HG03159 (cell line): Measurements from ENCODE around the gene SKP2.
"Not testable (repeated sequence)": the region's sequence is repeated elsewhere in the genome, so short reads cannot be mapped to it uniquely, and the experiment has no call there.

ENCODE experiments used
- ATAC-seq: cut with Tn5 transposase; IDR thresholded peaks from one replicate; pipeline ENCODE4 v1.9.1; 2021; ENCODE audit warnings: mild to moderate bottlenecking, moderate library complexity; ENCODE audit not compliant: unreplicated experiment

SKP2 gene

DNA sequence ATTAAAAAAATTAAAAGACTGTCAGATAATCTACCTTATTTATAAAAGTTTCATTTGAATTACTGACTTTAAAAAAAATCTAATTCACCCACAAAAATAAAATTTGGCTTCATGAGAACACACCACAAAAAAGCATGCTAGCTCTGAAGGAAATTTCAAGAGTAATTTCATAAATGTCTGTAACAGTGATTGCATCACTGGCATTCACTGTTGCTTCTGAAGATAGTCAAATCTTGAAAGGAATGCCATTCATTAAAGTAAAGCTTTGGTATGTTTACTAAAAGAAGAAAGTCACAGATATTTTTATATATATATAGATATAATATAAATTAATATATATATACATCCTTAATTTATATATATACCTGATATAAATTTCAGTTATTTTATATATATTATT lies 46.4 kb downstream of the SKP2 start:
- ATAC-seq, result no peak

- not testable (repeated sequence) for ATAC-seq
Observed at GRCh38 chr5:36198783-36199182, 46.9 kb downstream of the SKP2 start.

- ATAC-seq, result no peak
Observed at GRCh38 chr5:36199620-36200019, 47.7 kb downstream of the SKP2 start.

DNA sequence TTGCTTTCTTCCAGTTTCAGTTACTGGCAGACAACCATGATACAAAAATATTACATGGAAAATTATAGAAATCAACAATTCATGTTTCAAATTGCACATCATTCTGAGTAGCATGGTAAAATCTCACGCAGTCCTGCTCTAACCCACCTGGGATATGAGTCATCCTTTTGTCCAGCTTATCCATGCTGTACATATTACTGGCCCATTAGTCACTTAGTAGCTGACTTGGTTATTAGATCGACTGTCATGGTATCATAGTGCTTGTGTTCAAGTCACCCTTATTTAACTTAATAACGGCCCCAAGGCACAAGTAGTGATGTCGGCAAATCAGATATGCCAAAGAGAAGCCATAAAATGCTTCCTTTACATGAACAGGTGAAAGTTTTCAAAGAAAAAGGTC lies 48.6 kb downstream of the SKP2 start:
- ATAC-seq, result no peak

- no peak for ATAC-seq
Observed at GRCh38 chr5:36202521-36202961, 50.6 kb downstream of the SKP2 start.

DNA sequence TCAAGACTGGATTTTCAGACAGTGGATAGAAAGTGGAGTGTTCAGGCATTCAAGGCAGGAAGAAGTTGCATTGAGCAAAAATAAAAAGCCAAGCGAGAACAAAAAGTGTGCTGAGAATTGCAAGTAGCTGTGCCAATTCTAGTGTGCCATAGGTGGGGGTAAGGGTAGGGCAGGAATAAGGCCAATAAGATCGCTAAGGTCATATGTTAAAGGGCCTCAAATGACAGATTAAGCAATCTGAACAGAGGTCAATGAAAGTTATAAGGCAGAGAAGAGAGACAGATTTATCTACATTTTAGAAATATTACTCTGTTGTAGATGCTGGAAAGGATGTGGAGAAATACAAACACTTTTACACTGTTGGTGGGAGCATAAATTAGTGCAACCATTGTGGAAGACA lies 53.4 kb downstream of the SKP2 start:
- no peak for ATAC-seq

DNA sequence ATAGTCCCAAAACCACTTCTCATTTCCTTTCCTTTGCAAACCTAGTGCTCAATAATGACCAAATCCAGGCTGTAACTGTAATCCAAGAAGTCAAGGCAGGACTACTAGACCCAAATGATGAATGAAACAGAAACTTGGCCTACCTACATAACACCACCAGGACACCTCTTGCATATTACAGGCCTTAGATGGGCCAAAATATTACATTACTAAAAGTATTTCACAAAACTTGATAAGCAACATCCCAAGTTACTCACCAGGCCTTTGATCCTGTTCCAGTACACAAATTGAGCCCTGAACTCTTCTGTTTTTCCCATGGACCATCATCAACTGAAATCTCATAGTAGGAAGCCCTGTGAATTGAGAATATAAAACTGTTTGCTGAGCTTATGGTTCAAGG lies 55.0 kb downstream of the SKP2 start:
- no peak for ATAC-seq

GRCh38 chr5:36208786-36209185 lies 56.9 kb downstream of the SKP2 start:
- ATAC-seq, result no peak

GRCh38 chr5:36209664-36210063 lies 57.8 kb downstream of the SKP2 start:
- no peak for ATAC-seq

DNA sequence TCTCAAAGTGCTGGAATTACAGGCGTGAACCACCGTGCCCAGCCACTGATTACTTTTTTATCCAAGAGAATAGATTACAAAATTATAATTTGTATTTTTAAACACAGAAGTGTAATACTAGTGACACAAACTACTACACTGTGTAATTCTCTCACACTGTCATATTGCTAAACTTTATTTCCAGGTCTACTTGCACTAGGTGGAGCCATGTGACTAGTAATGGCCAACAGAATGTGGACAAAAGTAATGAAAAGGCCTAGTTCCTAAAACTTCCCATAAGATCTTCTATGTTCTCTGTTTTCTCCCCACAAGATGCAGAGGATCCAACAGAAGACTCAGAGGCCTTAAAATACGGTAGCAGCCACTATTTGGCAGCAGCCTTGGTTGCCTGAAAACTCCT lies 62.5 kb downstream of the SKP2 start:
- no peak for ATAC-seq

DNA sequence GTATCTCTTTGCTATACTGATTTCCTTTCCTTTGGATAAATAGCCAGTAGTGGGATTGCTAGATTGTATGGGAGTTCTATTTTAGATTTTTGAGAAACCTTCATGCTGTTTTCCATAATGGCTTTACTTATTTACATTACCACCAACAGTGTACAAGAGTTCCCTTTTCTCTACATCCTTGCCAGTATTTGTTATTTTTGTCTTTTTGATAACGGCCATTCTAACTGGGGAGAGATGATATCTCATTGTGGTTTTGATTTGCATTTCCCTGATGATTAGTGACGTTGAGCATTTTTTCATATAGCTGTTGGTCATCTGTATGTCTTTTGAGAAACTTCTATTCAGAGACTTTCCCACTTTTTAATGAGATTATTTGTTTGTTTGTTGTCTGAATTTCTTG lies 64.0 kb downstream of the SKP2 start:
- no peak for ATAC-seq

DNA sequence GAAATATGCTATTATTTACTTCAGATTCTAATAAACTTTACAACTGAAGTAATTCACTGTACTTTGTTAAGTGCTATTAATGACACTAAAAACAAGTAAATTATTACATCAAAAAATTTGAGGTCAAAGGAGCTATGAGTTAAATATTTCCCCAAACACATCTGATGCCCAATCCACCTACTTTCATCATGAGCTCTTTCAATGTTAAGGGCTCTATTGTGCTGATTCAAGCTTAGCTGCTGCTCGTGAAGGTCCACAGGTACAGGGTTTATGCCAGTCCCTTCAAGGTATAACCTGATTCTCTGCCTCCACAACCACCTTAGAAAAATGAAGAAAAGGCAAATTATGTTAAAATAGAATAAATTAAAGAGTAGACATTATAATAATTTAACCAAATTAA lies 65.7 kb downstream of the SKP2 start:
- ATAC-seq, result no peak

DNA sequence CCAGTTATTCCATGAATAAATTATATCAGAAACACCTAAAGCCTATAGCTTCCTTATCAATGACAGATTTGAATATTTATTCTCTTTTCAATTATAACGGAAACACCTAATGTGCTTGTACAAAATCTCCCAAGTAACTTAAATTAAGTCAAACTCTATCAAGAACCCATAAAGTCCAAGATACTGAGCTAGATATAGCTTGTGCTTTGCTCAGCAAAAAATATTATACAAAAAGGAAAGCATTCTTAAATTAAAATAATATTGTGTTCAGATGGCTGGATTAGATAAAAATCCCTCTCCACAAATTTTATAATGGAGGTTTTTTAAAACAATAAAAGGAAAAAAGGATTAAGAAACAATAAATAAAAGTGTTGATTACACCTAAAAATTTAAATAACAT lies 66.1 kb downstream of the SKP2 start:
- ATAC-seq, result no peak

- no peak for ATAC-seq
Observed at GRCh38 chr5:36222620-36223019, 70.7 kb downstream of the SKP2 start.

- ATAC-seq, result no peak
Observed at GRCh38 chr5:36227046-36227445, 75.1 kb downstream of the SKP2 start.

DNA sequence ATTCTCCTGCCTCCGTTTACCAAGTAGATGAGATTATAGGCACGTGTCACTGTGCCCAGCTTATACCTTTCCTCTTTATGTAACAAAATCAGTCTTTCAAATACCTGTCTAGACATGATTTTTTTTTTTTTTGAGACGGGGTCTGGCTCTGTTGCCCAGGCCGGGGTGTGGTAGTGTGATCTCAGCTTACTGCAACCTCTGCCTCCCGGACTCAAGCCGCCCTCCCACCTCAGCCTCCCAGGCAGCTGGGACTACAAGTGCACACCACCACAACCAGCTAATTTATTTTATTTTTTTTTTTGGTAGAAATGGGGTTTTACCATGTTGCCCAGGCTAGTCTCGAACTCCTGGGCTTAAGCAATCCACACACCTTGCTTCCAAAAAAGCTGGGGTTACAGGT lies 76.6 kb downstream of the SKP2 start:
- no peak for ATAC-seq

- ATAC-seq, result no peak
Observed at GRCh38 chr5:36230151-36230790, 78.4 kb downstream of the SKP2 start.

DNA sequence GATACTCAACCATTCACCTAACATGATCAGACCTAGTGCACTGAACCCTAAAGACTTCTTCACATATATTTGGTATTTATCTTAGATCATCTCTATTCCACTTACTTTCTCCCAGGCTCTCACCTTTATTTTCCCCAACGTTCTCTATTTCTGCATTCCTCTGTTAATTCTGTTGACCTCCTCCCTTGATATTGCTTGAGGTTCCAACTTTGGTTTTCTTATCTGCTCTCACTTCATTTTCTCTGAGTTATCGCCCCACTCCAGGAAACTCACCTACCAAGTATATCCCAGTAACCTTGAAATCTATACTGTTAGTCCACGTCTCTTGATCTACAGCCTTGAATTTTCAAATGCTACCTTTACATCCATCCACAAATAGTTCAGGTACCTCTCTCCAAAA lies 80.6 kb downstream of the SKP2 start:
- no peak for ATAC-seq
